NT2/D1 (cell line): ENCODE data around the gene SNRNP200.

Experiments
- DNase-seq: peaks from one replicate; pipeline ENCODE4 v3.0.0-alpha.2; 2011; ENCODE audit warnings: low read depth, low spot score
- H3K27me3 ChIP-seq: 2 replicates; pipeline ENCODE4 v1.6.0; 2011; ENCODE audit warnings: mild to moderate bottlenecking; ENCODE audit not compliant: insufficient read length, insufficient read depth
- H3K36me3 ChIP-seq: 2 replicates; pipeline ENCODE4 v1.6.1; 2011; ENCODE audit warnings: mild to moderate bottlenecking, low read length, mixed read lengths; ENCODE audit not compliant: insufficient read depth, insufficient read length
- H3K4me1 ChIP-seq: 2 replicates; pipeline ENCODE4 v1.5.1; 2011; ENCODE audit not compliant: insufficient read depth, insufficient read length
- H3K4me3 ChIP-seq: 2 replicates; pipeline ENCODE4 v1.5.1; 2011; ENCODE audit warnings: low read depth; ENCODE audit not compliant: insufficient read length
- H3K9ac ChIP-seq: 2 replicates; pipeline ENCODE4 v1.6.0; 2011; ENCODE audit warnings: low read depth; ENCODE audit not compliant: insufficient read length
- H3K9me3 ChIP-seq: 2 replicates; pipeline ENCODE4 v1.5.1; 2011; ENCODE audit warnings: mild to moderate bottlenecking, low read length; ENCODE audit not compliant: insufficient read depth
- SUZ12 ChIP-seq: IDR thresholded peaks from 2 replicates; pipeline ENCODE4 v1.6.1; 2011; ENCODE audit not compliant: insufficient read length, insufficient read depth; ENCODE audit errors: extremely low read depth
- YY1 ChIP-seq: IDR thresholded peaks from 2 replicates; pipeline ENCODE4 v1.6.1; 2011; ENCODE audit not compliant: insufficient read length, insufficient read depth
- ZNF274 ChIP-seq: IDR thresholded peaks from 2 replicates; pipeline ENCODE4 v1.6.1; 2011; ENCODE audit warnings: mild to moderate bottlenecking, low read depth, low read length

Gene SNRNP200

GRCh38 chr2:96330407-96330806 lies 25.1 kb upstream of the SNRNP200 start:
- no peak for DNase-seq
- no peaks in the 10 kb centered on the region for H3K4me1 ChIP-seq
- no peak overlapping the region for H3K9ac ChIP-seq
- peaks cover 13% of the 10 kb centered on the region for H3K27me3 ChIP-seq
- peaks cover 20% of the 10 kb centered on the region for H3K36me3 ChIP-seq
- TF ChIP-seq ZNF274 (no peak), YY1 (no peak), SUZ12 (no peak)
- no peak overlapping the region for H3K4me3 ChIP-seq
- H3K9me3 ChIP-seq: no peaks in the 10 kb centered on the region

- no peaks in the 10 kb centered on the region for H3K4me1 ChIP-seq
- H3K9ac ChIP-seq: no peak overlapping the region
- H3K36me3 ChIP-seq: peaks cover 20% of the 10 kb centered on the region
- TF ChIP-seq ZNF274: no peak
- no peak for TF ChIP-seq YY1
- no peak for TF ChIP-seq SUZ12
- H3K27me3 ChIP-seq: peaks cover 16% of the 10 kb centered on the region
- H3K4me3 ChIP-seq: no peak overlapping the region
- DNase-seq: no peak
- H3K9me3 ChIP-seq: no peaks in the 10 kb centered on the region
Measured at GRCh38 chr2:96329874-96330273, 24.5 kb upstream of the SNRNP200 start.

DNA sequence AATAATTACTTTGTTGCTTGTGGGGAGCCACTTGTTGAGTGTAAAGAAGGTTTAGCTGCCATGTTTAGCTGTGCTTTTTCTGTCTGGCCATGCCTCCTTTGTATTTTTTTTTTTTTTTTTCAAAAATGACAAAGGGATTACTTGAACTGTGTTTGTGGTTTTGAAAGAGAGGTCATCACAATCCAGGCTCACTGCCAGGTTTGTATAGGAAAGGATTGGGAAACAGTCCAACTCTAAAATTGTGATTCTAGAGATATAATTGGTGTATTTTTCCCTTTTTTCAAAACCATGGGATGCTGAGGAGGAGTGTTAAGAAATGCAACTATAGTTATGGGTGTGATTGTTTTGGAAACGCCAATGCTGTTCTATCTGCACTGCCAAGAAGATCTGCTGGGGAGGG lies 24.1 kb upstream of the SNRNP200 start:
- no peaks in the 10 kb centered on the region for H3K9me3 ChIP-seq
- no peaks in the 10 kb centered on the region for H3K4me1 ChIP-seq
- H3K9ac ChIP-seq: no peak overlapping the region
- TF ChIP-seq ZNF274 (no peak), YY1 (no peak), SUZ12 (no peak)
- H3K36me3 ChIP-seq: peaks cover 20% of the 10 kb centered on the region
- no peak overlapping the region for H3K4me3 ChIP-seq
- DNase-seq: no peak
- H3K27me3 ChIP-seq: peaks cover 20% of the 10 kb centered on the region

GRCh38 chr2:96326990-96327820 lies 21.9 kb upstream of the SNRNP200 start:
- H3K9ac ChIP-seq: no peak overlapping the region
- H3K9me3 ChIP-seq: no peaks in the 10 kb centered on the region
- H3K4me3 ChIP-seq: no peak overlapping the region
- no peaks in the 10 kb centered on the region for H3K4me1 ChIP-seq
- H3K27me3 ChIP-seq: peaks cover 42% of the 10 kb centered on the region
- H3K36me3 ChIP-seq: peaks cover 20% of the 10 kb centered on the region
- TF ChIP-seq YY1 (no peak), SUZ12 (no peak), ZNF274 (no peak)
- DNase-seq: no peak

DNA sequence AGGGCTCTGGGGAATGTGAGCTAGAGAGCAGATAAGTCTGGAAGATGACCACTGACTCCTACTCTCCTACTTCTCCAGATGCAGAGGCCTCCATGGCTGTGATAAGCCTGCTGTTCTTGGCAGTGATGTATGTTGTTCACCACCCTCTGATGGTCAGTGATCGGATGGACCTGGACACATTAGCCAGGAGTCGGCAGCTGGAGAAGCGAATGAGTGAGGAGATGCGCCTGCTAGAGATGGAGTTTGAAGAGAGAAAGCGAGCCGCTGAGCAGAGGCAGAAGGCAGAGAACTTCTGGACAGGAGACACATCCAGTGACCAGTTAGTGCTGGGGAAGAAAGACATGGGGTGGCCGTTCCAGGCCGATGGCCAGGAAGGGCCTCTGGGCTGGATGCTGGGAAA lies 21.2 kb upstream of the SNRNP200 start:
- TF ChIP-seq ZNF274: no peak
- no peak overlapping the region for H3K9ac ChIP-seq
- no peak for DNase-seq
- H3K27me3 ChIP-seq: peaks cover 49% of the 10 kb centered on the region
- no peaks in the 10 kb centered on the region for H3K9me3 ChIP-seq
- peaks cover 20% of the 10 kb centered on the region for H3K36me3 ChIP-seq
- H3K4me3 ChIP-seq: no peak overlapping the region
- peaks cover 2% of the 10 kb centered on the region for H3K4me1 ChIP-seq

- DNase-seq: no peak
- no peaks in the 10 kb centered on the region for H3K9me3 ChIP-seq
- peak overlapping the region; percentile 61 for H3K4me3 ChIP-seq
- peaks cover 56% of the 10 kb centered on the region for H3K27me3 ChIP-seq
- peak overlapping the region; percentile 77 for H3K9ac ChIP-seq
- peaks cover 2% of the 10 kb centered on the region for H3K4me1 ChIP-seq
- TF ChIP-seq SUZ12: no peak
- TF ChIP-seq YY1: no peak
- TF ChIP-seq ZNF274: no peak
- H3K36me3 ChIP-seq: peaks cover 20% of the 10 kb centered on the region
Measured at GRCh38 chr2:96325884-96326255, 20.5 kb upstream of the SNRNP200 start.

GRCh38 chr2:96325041-96325883 lies 19.9 kb upstream of the SNRNP200 start, which contains the start of gene ITPRIPL1:
TSS of gene ITPRIPL1 (plus strand) at chr2:96325317. CDS start at chr2:96325840, 523 bp downstream.
- TF ChIP-seq YY1 (no peak), SUZ12 (no peak)
- DNase-seq: no peak
- H3K4me3 ChIP-seq: peak within 1 kb of the TSS; percentile 61
- H3K9me3 ChIP-seq: no peaks in the 10 kb centered on the region
- H3K27me3 ChIP-seq: peaks cover 62% of the 10 kb centered on the region
- H3K4me1 ChIP-seq: peaks cover 2% of the 10 kb centered on the region
- peaks cover 20% of the 10 kb centered on the region for H3K36me3 ChIP-seq
- H3K9ac ChIP-seq: peak within 1 kb of the TSS; percentile 77
